BLaER1 (cell line): Measurements from ENCODE around the gene CDK6.

Experiments used
- H3K27ac ChIP-seq: shearing (Covaris generic); formaldehyde crosslinking; 2 replicates; pipeline ENCODE4 v1.8.1; 2022
- H3K27me3 ChIP-seq: shearing (Covaris generic); formaldehyde crosslinking; 2 replicates; pipeline ENCODE4 v1.8.1; 2022
- H3K36me3 ChIP-seq: shearing (Covaris generic); formaldehyde crosslinking; 2 replicates; pipeline ENCODE4 v1.8.1; 2022
- H3K4me1 ChIP-seq: shearing (Covaris generic); formaldehyde crosslinking; 2 replicates; pipeline ENCODE4 v1.8.1; 2022
- H3K4me2 ChIP-seq: shearing (Covaris generic); formaldehyde crosslinking; 2 replicates; pipeline ENCODE4 v1.8.1; 2022
- H3K4me3 ChIP-seq: shearing (Covaris generic); formaldehyde crosslinking; 2 replicates; pipeline ENCODE4 v1.8.1; 2022
- H3K9ac ChIP-seq: shearing (Covaris generic); formaldehyde crosslinking; 2 replicates; pipeline ENCODE4 v1.8.1; 2022
- H3K9me3 ChIP-seq: shearing (Covaris generic); formaldehyde crosslinking; 2 replicates; pipeline ENCODE4 v1.8.1; 2022
- H4K20me1 ChIP-seq: shearing (Covaris generic); formaldehyde crosslinking; 2 replicates; pipeline ENCODE4 v1.8.1; 2022
- Cebpa-rat ChIP-seq: shearing (Covaris generic); IDR thresholded peaks from 2 replicates; pipeline ENCODE4 v1.8.1; 2022

Gene CDK6

GRCh38 chr7:92698237-92698841 is 138.0 kb downstream of the CDK6 start:
- peaks cover 12% of the 10 kb centered on the region; the same call in 1 of the 2 replicates for H3K27me3 ChIP-seq
- H3K9ac ChIP-seq: no peak overlapping the region
- H4K20me1 ChIP-seq: no peaks in the 10 kb centered on the region
- no peak for TF ChIP-seq Cebpa-rat
- H3K4me1 ChIP-seq: peaks cover 24% of the 10 kb centered on the region
- no peak overlapping the region for H3K27ac ChIP-seq
- H3K4me2 ChIP-seq: no peak overlapping the region
- no peaks in the 10 kb centered on the region; the same call in 1 of the 2 replicates for H3K9me3 ChIP-seq
- 0 out of 2 replicates have a peak, but pooled peaks cover 5% of the 10 kb centered on the region for H3K36me3 ChIP-seq
- no peak overlapping the region for H3K4me3 ChIP-seq

GRCh38 chr7:92697414-92697813 is 139.0 kb downstream of the CDK6 start:
- Histone ChIP-seq H4K20me1 (no peaks in the 10 kb centered on the region), H3K4me3 (no peak overlapping the region), H3K27ac (no peak overlapping the region), H3K9ac (no peak overlapping the region), H3K9me3 (no peaks in the 10 kb centered on the region; the same call in 1 of the 2 replicates), H3K27me3 (peaks cover 12% of the 10 kb centered on the region; the same call in 1 of the 2 replicates), H3K4me2 (no peak overlapping the region), H3K4me1 (peaks cover 20% of the 10 kb centered on the region), H3K36me3 (no peaks in the 10 kb centered on the region)
- TF ChIP-seq Cebpa-rat: no peak

GRCh38 chr7:92697012-92697411 is 139.4 kb downstream of the CDK6 start:
- Histone ChIP-seq H3K4me1 (peaks cover 16% of the 10 kb centered on the region), H3K27ac (no peak overlapping the region), H3K9ac (no peak overlapping the region), H3K27me3 (peaks cover 12% of the 10 kb centered on the region; the same call in 1 of the 2 replicates), H3K9me3 (no peaks in the 10 kb centered on the region; the same call in 1 of the 2 replicates), H3K36me3 (no peaks in the 10 kb centered on the region), H3K4me3 (no peak overlapping the region), H3K4me2 (no peak overlapping the region), H4K20me1 (no peaks in the 10 kb centered on the region)
- TF ChIP-seq Cebpa-rat: no peak

DNA sequence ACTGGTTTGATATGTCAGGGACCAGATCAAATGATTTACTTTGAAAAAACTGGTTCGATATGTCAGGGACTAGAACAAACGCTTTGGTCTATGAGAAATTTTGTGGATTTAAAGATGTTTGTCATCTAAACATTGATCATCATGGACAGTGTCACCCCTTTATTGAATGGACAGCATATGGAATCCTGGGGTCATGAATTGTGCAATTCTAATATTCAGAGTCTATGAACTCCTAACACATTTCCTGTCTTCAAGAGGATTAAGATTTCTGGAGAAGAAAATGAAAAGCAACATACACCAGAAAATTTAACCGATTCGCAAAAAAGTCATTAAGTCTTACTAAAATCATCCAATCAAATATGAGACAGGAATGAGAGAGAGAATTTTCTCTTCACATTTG is 139.8 kb downstream of the CDK6 start:
- Histone ChIP-seq H3K27ac (no peak overlapping the region), H3K27me3 (peaks cover 12% of the 10 kb centered on the region; the same call in 1 of the 2 replicates), H3K9ac (no peak overlapping the region), H3K36me3 (no peaks in the 10 kb centered on the region), H3K4me1 (peaks cover 16% of the 10 kb centered on the region), H3K4me3 (no peak overlapping the region), H3K9me3 (no peaks in the 10 kb centered on the region; the same call in 1 of the 2 replicates), H3K4me2 (peak overlapping the region; percentile 74; the same call in 1 of the 2 replicates), H4K20me1 (no peaks in the 10 kb centered on the region)
- no peak for TF ChIP-seq Cebpa-rat

DNA sequence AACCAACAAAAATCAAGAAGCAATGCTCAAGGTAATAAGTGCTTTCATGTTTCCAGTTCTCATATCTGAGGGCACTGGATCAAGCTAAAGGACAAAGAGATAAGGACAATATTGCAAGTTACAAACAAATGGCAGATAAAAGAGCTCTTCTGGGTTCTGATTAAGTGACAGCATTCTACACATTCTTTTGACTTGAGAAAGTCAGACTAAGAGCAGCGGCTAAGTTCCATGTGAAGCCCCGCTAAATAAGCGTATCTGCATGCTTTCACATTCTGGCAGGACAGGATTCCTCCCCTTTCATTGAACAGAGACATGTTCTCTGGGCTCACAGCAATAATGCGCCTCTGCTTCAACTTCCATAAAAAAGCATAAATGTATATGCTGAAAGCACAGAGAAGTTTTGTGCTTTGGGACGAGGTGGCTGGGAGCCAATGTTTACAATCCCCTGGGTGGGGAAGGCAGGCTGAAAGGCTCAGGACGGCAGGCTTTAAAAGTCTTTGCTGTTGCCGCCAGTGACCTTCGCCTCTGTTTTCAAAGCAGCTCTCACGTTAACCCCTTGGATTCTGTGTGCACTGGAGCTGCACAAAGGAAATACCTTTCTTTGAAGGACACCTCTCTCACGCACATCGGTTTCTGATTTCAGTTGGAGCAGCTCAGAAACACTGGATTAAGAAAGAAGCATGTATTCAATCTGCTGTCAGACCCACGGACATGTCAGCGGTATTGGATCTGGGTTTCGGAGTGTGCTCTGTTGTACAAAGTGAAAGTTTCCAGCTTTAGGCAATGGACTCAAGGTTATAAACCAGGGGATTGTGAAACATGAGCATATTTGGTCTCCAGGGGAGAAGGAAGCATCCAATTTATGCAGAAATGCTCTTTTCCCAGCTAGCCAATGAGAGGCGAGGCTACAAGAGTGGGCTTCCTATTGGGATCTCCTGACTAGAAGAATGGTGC is 140.8 kb downstream of the CDK6 start:
- no peak overlapping the region for H3K27ac ChIP-seq
- peak overlapping the region; percentile 51 for H3K4me3 ChIP-seq
- no peaks in the 10 kb centered on the region for H3K36me3 ChIP-seq
- H4K20me1 ChIP-seq: no peaks in the 10 kb centered on the region
- TF ChIP-seq Cebpa-rat: no peak
- H3K9me3 ChIP-seq: no peaks in the 10 kb centered on the region; the same call in 1 of the 2 replicates
- H3K4me2 ChIP-seq: peak overlapping the region; percentile 74
- peak overlapping the region; percentile 16 for H3K9ac ChIP-seq
- peaks cover 12% of the 10 kb centered on the region; the same call in 1 of the 2 replicates for H3K27me3 ChIP-seq
- peaks cover 16% of the 10 kb centered on the region for H3K4me1 ChIP-seq

DNA sequence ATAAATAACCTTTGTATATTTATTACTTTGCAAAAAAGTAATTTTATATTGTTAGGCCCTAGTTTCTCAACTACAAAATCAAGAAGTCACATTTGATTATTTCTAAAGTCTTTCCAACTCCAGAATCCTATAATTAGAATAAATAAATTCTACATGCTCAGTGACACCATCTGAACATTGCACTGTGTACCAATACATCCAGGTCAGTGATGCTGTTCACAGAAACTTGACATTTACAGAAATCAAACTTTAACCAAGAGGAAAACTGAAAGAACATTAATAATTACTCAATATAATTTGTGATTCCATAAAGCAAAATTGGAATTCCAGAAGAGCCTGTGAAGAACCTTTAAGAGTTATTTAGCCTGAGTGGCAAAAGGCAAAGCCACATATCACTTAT is 142.2 kb downstream of the CDK6 start:
- H3K9me3 ChIP-seq: peaks cover 11% of the 10 kb centered on the region
- H3K27ac ChIP-seq: no peak overlapping the region
- no peak overlapping the region for H3K4me3 ChIP-seq
- H4K20me1 ChIP-seq: no peaks in the 10 kb centered on the region
- peaks cover 12% of the 10 kb centered on the region; the same call in 1 of the 2 replicates for H3K27me3 ChIP-seq
- H3K36me3 ChIP-seq: peaks cover 7% of the 10 kb centered on the region; the same call in 1 of the 2 replicates
- no peak overlapping the region for H3K4me2 ChIP-seq
- H3K9ac ChIP-seq: no peak overlapping the region
- TF ChIP-seq Cebpa-rat: no peak
- H3K4me1 ChIP-seq: peaks cover 16% of the 10 kb centered on the region

DNA sequence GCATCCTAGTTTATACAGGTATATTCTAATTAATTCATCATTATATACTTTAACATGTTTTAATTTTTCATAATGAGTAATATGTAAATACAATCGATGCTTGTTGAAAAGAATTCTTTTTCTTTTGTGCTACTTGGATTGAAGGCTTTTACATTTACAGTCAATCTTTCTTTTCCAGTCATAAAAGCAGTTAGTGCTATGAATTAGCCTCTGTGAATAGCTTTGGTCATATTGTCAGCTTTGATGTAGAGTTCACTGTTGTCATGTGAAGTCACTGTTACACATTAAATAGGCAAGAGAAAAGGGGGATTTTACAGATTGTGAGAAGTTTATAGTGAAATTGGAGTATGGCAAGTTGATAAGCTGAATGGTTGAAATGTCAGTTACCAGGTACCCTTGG is 142.9 kb downstream of the CDK6 start:
- H3K4me2 ChIP-seq: no peak overlapping the region
- H3K27ac ChIP-seq: no peak overlapping the region
- no peak for TF ChIP-seq Cebpa-rat
- H3K4me1 ChIP-seq: peaks cover 16% of the 10 kb centered on the region
- H3K27me3 ChIP-seq: peaks cover 12% of the 10 kb centered on the region; the same call in 1 of the 2 replicates
- H3K4me3 ChIP-seq: no peak overlapping the region
- H4K20me1 ChIP-seq: no peaks in the 10 kb centered on the region
- peaks cover 11% of the 10 kb centered on the region for H3K9me3 ChIP-seq
- H3K36me3 ChIP-seq: peaks cover 13% of the 10 kb centered on the region; the same call in 1 of the 2 replicates
- H3K9ac ChIP-seq: no peak overlapping the region

DNA sequence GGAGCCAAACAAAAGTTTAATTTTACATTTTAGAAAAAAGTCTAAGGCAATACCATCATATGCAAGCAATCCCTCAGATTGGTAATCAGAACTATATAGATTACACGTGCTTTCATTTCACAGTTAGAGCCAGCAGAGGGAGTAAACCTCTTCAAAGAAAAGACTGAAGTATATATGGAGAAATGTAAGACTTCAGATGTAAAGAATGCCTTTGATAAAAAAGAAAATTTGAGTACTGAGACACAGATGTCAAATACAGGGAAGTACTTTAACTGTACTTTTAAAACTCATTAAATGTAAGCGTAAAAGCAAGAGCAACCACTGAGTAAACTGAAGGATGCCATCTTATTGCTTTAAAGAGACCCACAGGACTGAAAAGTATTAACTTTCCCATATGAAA is 144.8 kb downstream of the CDK6 start:
- Histone ChIP-seq H3K4me2 (no peak overlapping the region), H3K36me3 (peaks cover 13% of the 10 kb centered on the region; the same call in 1 of the 2 replicates), H3K9me3 (peaks cover 11% of the 10 kb centered on the region), H3K4me1 (peaks cover 14% of the 10 kb centered on the region), H3K9ac (no peak overlapping the region), H4K20me1 (no peaks in the 10 kb centered on the region), H3K4me3 (no peak overlapping the region), H3K27ac (no peak overlapping the region), H3K27me3 (peaks cover 12% of the 10 kb centered on the region; the same call in 1 of the 2 replicates)
- TF ChIP-seq Cebpa-rat: no peak

DNA sequence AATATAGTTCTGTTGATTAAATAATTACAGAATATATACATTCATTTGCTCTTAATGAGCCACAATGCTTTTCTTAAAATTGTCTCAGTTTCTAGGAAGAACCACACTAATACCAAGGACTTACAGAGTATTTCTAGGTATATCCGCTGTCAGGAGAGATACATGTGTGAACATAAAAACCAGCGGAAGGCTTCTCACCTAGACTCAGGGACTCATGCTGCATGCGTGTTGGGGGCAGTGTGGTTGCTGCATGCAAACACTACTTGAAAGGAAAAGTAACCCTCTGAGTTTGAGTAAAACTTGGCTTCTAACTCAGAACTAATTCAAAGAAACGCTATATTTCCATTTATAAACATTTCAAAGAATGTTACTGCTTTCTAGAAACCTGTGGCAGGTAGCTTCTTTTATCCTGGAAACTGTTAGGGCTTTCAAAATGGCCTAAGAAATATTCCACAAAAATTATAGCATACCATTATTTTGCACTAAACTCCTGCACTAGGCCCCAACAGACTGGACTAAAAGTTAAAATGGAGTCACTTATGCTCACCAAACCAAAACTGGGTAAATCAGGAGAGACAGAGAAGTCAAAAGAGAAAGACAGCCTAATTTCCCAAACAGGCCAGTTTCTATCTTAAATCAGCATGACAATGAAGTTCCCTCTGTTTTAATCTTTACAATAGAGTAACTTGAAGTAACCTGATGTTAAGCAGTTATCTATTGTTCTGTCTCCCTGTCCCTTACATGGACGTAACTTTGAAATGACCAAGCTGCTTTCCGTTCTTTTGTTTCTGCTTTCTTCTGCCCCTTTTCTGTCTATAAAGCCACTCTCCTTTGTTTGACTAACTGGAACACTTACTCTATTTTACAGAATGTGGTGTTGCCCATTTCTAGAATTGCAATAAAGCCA is 151.0 kb downstream of the CDK6 start:
- H3K27me3 ChIP-seq: no peaks in the 10 kb centered on the region
- H3K4me3 ChIP-seq: no peak overlapping the region
- peaks cover 23% of the 10 kb centered on the region for H3K36me3 ChIP-seq
- H3K9me3 ChIP-seq: peaks cover 13% of the 10 kb centered on the region
- no peak for TF ChIP-seq Cebpa-rat
- peaks cover 23% of the 10 kb centered on the region for H3K4me1 ChIP-seq
- no peak overlapping the region for H3K9ac ChIP-seq
- no peak overlapping the region for H3K4me2 ChIP-seq
- no peaks in the 10 kb centered on the region for H4K20me1 ChIP-seq
- H3K27ac ChIP-seq: no peak overlapping the region; the same call in 1 of the 2 replicates
